OCI-LY7 (cell line): Measurements from ENCODE around the gene KHDC1L. TPM values are rescaled to one million over a fixed set of nuclear protein-coding genes. Genes with fewer than 3 reads are reported as not detected.
"Not testable (repeated sequence)": the region's sequence is repeated elsewhere in the genome, so short reads cannot be mapped to it uniquely, and the experiment has no call there.

ENCODE experiments used
- BruUV-seq: library from RNA; stranded (reverse); fragments of 400-500 nt; replicated peaks from 2 replicates; lab custom pipeline; 2021; lab: Mats Ljungman, UMichigan
- CTCF ChIA-PET: fragments of 300-600 bp; sonication (Branson Sonifier 250); formaldehyde crosslinking; loops from one replicate; lab custom pipeline; 2022; ENCODE audit warnings: antibody characterized with exemption; ENCODE audit not compliant: unreplicated experiment; lab: Charles Lee
- POLR2A ChIA-PET: fragments of 300-600 bp; sonication (Branson Sonifier 250); formaldehyde crosslinking; loops from one replicate; lab custom pipeline; 2022; ENCODE audit warnings: antibody characterized with exemption; lab: Charles Lee
- DNase-seq: peaks from one replicate; pipeline ENCODE4 v3.0.0-alpha.2; 2015; ENCODE audit warnings: low spot score
- H2AFZ ChIP-seq: fragments of 200-600 bp; sonication (generic), shearing (Covaris generic); 2 replicates; pipeline ENCODE4 v1.6.1; 2014; ENCODE audit warnings: mild to moderate bottlenecking, antibody characterized with exemption, low read length, moderate library complexity
- H3K27ac ChIP-seq: fragments of 200-600 bp; sonication (generic); 2 replicates; pipeline ENCODE4 v1.5.1; 2014; ENCODE audit warnings: mixed run types, low read depth, mild to moderate bottlenecking, moderate library complexity, low read length, inconsistent platforms; ENCODE audit not compliant: poor library complexity, severe bottlenecking
- H3K36me3 ChIP-seq: fragments of 200-600 bp; sonication (generic); 2 replicates; pipeline ENCODE4 v1.6.1; 2014; ENCODE audit warnings: mild to moderate bottlenecking, antibody characterized with exemption, low read length, moderate library complexity, mixed read lengths; ENCODE audit not compliant: insufficient read depth
- H3K4me1 ChIP-seq: fragments of 200-600 bp; sonication (generic); 2 replicates; pipeline ENCODE4 v1.5.1; 2014; ENCODE audit warnings: mild to moderate bottlenecking, low read length; ENCODE audit not compliant: insufficient read depth, poor library complexity, severe bottlenecking
- H3K4me2 ChIP-seq: fragments of 200-600 bp; sonication (generic); 2 replicates; pipeline ENCODE4 v1.6.1; 2014; ENCODE audit warnings: mild to moderate bottlenecking, low read length
- H3K4me3 ChIP-seq: fragments of 200-600 bp; sonication (generic); 2 replicates; pipeline ENCODE4 v1.5.1; 2014; ENCODE audit warnings: mild to moderate bottlenecking, low read depth, low read length; ENCODE audit not compliant: poor library complexity, severe bottlenecking
- H3K79me2 ChIP-seq: fragments of 200-600 bp; sonication (generic); 2 replicates; pipeline ENCODE4 v1.6.1; 2016; ENCODE audit warnings: low read depth, mild to moderate bottlenecking, low read length, moderate library complexity, mixed read lengths; ENCODE audit not compliant: insufficient read depth
- H3K9me2 ChIP-seq: fragments of 200-600 bp; sonication (generic); 2 replicates; pipeline ENCODE4 v1.6.1; 2016; ENCODE audit warnings: mild to moderate bottlenecking, low read length, mixed read lengths; ENCODE audit not compliant: insufficient read depth
- H3K9me3 ChIP-seq: fragments of 200-600 bp; sonication (generic); 2 replicates; pipeline ENCODE4 v1.6.1; 2014; ENCODE audit warnings: mild to moderate bottlenecking, mixed run types, low read length, mixed read lengths
- H4K20me1 ChIP-seq: fragments of 200-600 bp; sonication (generic); 2 replicates; pipeline ENCODE4 v1.6.1; 2014; ENCODE audit warnings: mild to moderate bottlenecking, antibody characterized with exemption, low read length, moderate library complexity, mixed read lengths; ENCODE audit not compliant: insufficient read depth
- EZH2phosphoT487 ChIP-seq: fragments of 200-600 bp; sonication (generic); IDR thresholded peaks from 2 replicates; pipeline ENCODE4 v1.6.1; 2018; ENCODE audit warnings: low read depth, borderline replicate concordance, mild to moderate bottlenecking, mixed run types, antibody characterized with exemption, low read length, moderate library complexity, mixed read lengths
- intact Hi-C: fragments of 100-400 bp; cut with micrococcal nuclease; formaldehyde crosslinking; loops from one replicate; pipeline ENCODE4 v1.10.0; 2022; ENCODE audit not compliant: unreplicated experiment
- total RNA-seq, 2 experiments: library from RNA; depleted of rRNA in 1 of 2; stranded (reverse); fragments of >200 nt in 1 of 2; shearing (Covaris generic) in 1 of 2; gene quantifications; 2 replicates each; pipeline ENCODE4 v1.2.3, GENCODE V29; 2014 to 2022
- TF ChIP-seq, protein P1 (sequence below): fragments of 200-600 bp; sonication (generic); conservative IDR thresholded peaks from 2 replicates; pipeline ENCODE4 v1.5.1; 2014; ENCODE audit warnings: mild to moderate bottlenecking, antibody characterized with exemption, low read length, moderate library complexity, mixed read lengths

The KHDC1L gene
- total RNA-seq, 2 experiments from 2014 or later, result 1.1 TPM; not detected in 1

DNA sequence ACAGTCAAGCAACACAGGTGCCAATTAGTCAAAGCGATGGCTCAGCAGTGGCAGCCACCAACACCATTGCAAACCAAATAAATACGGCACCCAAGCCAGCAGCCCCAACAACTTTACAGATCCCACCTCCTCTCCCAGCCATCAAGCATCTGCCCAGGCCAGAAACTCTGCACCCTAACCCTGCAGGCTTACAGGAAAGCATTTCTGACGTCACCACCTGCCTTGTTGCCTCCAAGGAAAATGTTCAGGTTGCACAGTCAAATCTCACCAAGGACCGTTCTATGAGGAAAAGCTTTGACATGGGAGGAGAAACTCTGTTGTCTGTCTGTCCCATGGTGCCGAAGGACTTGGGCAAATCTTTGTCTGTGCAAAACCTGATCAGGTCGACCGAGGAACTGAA is 30.6 kb downstream of the KHDC1L start:
- H3K27ac ChIP-seq, result no peak overlapping the region
- no peaks in the 10 kb centered on the region for H4K20me1 ChIP-seq
- peaks cover 28% of the 10 kb centered on the region for H3K36me3 ChIP-seq
- TF ChIP-seq, protein P1, sequence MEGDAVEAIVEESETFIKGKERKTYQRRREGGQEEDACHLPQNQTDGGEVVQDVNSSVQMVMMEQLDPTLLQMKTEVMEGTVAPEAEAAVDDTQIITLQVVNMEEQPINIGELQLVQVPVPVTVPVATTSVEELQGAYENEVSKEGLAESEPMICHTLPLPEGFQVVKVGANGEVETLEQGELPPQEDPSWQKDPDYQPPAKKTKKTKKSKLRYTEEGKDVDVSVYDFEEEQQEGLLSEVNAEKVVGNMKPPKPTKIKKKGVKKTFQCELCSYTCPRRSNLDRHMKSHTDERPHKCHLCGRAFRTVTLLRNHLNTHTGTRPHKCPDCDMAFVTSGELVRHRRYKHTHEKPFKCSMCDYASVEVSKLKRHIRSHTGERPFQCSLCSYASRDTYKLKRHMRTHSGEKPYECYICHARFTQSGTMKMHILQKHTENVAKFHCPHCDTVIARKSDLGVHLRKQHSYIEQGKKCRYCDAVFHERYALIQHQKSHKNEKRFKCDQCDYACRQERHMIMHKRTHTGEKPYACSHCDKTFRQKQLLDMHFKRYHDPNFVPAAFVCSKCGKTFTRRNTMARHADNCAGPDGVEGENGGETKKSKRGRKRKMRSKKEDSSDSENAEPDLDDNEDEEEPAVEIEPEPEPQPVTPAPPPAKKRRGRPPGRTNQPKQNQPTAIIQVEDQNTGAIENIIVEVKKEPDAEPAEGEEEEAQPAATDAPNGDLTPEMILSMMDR, result no peak
- no peak for TF ChIP-seq EZH2phosphoT487
- H3K9me2 ChIP-seq, result no peaks in the 10 kb centered on the region
- no peak overlapping the region for H3K4me2 ChIP-seq
- POLR2A ChIA-PET, result no interaction called here
- intact Hi-C loops, result no loop called here
- CTCF ChIA-PET, result no interaction called here
- no peak for DNase-seq
- H3K79me2 ChIP-seq, result no peaks in the 10 kb centered on the region
- no peaks in the 10 kb centered on the region for H3K4me1 ChIP-seq
- no peak overlapping the region for H3K4me3 ChIP-seq
- no peaks in the 10 kb centered on the region for H3K9me3 ChIP-seq
- no TSS peak for BruUV-seq
- no peak overlapping the region for H2AFZ ChIP-seq

DNA sequence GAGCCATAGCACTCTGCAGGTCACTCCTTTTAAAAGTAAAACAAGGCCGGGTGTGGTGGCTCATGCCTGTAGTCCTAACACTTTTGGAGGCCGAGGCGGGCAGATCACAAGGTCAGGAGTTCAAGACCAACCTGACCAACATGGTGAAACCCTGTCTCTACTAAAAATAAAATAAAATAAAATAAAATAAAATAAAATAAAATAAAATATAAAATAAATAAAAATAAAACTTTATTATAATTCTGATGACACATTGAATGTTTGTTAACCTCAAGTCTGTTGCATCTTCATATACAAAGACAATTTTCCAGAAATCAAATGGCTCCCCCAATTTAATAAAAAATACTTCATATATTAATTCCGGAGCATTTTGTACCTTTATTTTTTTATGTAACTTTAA is 32.0 kb downstream of the KHDC1L start:
- CTCF ChIA-PET, BruUV-seq, H3K79me2 ChIP-seq, H4K20me1 ChIP-seq, POLR2A ChIA-PET, intact Hi-C loops, H3K4me3 ChIP-seq, H3K9me2 ChIP-seq, DNase-seq, H2AFZ ChIP-seq, H3K4me2 ChIP-seq, H3K9me3 ChIP-seq, H3K4me1 ChIP-seq, H3K27ac ChIP-seq: not testable (repeated sequence)
- H3K36me3 ChIP-seq, result peaks cover 28% of the 10 kb centered on the region

DNA sequence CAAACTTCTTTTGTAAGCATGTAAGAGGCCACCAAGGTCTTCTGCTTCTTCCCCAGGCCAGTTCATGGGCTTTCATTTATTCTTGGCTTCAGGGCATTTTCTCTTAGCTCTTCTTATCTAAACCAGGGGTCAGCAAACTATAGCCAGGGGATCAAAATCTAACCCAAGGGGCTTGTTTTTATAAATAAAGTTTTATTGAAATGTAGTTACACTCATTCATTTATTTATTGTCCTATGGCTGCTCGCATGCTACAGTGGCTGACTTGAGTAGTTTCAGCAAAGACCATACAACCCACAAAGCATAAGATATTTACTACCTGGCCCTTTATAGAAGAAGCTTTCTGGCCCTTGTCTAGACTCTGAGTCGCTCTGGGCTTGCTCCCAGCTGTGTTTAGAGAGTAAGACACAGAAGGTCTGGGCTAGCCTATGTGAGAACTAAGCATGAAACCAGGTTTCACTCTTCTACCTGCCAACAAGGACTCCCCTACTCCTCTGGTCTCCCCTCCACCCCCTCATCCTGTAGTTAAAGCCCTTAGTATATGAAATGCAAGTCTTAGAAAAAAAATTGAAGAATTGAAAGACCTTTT is 43.2 kb downstream of the KHDC1L start:
- CTCF ChIA-PET, result interaction anchor here (2.1 kb wide), 1 partner anchor 566 kb away, joined by 11 read pairs; no protein-coding TSS in a partner anchor
- no peak overlapping the region for H3K4me3 ChIP-seq
- H3K9me3 ChIP-seq, result no peaks in the 10 kb centered on the region
- H4K20me1 ChIP-seq, result no peaks in the 10 kb centered on the region
- H2AFZ ChIP-seq, result no peak overlapping the region
- BruUV-seq, result no TSS peak
- no peak overlapping the region for H3K27ac ChIP-seq
- POLR2A ChIA-PET, result interaction anchor here (0.5 to 1.1 kb wide), 3 partner anchors 329 to 807 kb away, joined by 3 read pairs; no protein-coding TSS in a partner anchor
- no peak overlapping the region for H3K4me2 ChIP-seq
- no peaks in the 10 kb centered on the region for H3K9me2 ChIP-seq
- H3K79me2 ChIP-seq, result no peaks in the 10 kb centered on the region
- DNase-seq, result no peak
- TF ChIP-seq EZH2phosphoT487, result no peak
- TF ChIP-seq, protein P1, result no peak
- no peaks in the 10 kb centered on the region for H3K36me3 ChIP-seq
- intact Hi-C loops, result no loop called here
- peaks cover 43% of the 10 kb centered on the region for H3K4me1 ChIP-seq
